HG03342 (cell line): ENCODE data around the gene GSC2.

Experiments
- ATAC-seq: cut with Tn5 transposase; IDR thresholded peaks from one replicate; pipeline ENCODE4 v1.9.1; 2021; ENCODE audit warnings: mild to moderate bottlenecking, moderate library complexity; ENCODE audit not compliant: unreplicated experiment

GSC2 gene

GRCh38 chr22:19149991-19150390, at the start of gene GSC2:
Gene GSC2 (minus strand): TSS chr22:19150292. CDS start chr22:19150283, 9 bp downstream.
- no peak for ATAC-seq

GRCh38 chr22:19199479-19199878, 49.4 kb upstream of the GSC2 start:
- ATAC-seq = no peak

- ATAC-seq = no peak
These were observed 48.1 kb upstream of the GSC2 start for GRCh38 chr22:19197997-19198865.

- no peak for ATAC-seq
These were observed 46.9 kb upstream of the GSC2 start for GRCh38 chr22:19196841-19197612.

- no peak for ATAC-seq
These were observed 46.0 kb upstream of the GSC2 start for GRCh38 chr22:19195796-19196731.

- ATAC-seq = no peak
These were observed 44.9 kb upstream of the GSC2 start for GRCh38 chr22:19194766-19195536.

GRCh38 chr22:19193879-19194278, 43.8 kb upstream of the GSC2 start:
- ATAC-seq = no peak

GRCh38 chr22:19187716-19188563, 37.8 kb upstream of the GSC2 start:
- ATAC-seq = no peak

GRCh38 chr22:19184276-19184997, 34.3 kb upstream of the GSC2 start:
- no peak for ATAC-seq

GRCh38 chr22:19183216-19183615, 33.1 kb upstream of the GSC2 start:
- no peak for ATAC-seq

GRCh38 chr22:19182472-19183157, 32.5 kb upstream of the GSC2 start:
- no peak for ATAC-seq

GRCh38 chr22:19181786-19182471, 31.8 kb upstream of the GSC2 start:
- ATAC-seq = no peak

- ATAC-seq = no peak
These were observed 30.8 kb upstream of the GSC2 start for GRCh38 chr22:19180740-19181410.

GRCh38 chr22:19180234-19180633, 30.1 kb upstream of the GSC2 start:
- no peak for ATAC-seq

- ATAC-seq = peak; percentile 33
These were observed 29.5 kb upstream of the GSC2 start for GRCh38 chr22:19179497-19180048.

- ATAC-seq = peak; percentile 61
These were observed 28.8 kb upstream of the GSC2 start, which contains the start of gene SLC25A1 for GRCh38 chr22:19178657-19179496. Gene SLC25A1 (minus strand): TSS chr22:19178736. CDS start chr22:19178673, 63 bp downstream.
